GM23338 (cell line): ENCODE measurements around the gene CDH18. TPM values are rescaled to one million over a fixed set of nuclear protein-coding genes. Genes with fewer than 3 reads are reported as not detected.

Source experiments
- ATAC-seq: fragments of 200-7000 bp; cut with Tn5 transposase; 3 replicates; pipeline ENCODE4 v1.9.1; 2020
- DNase-seq: peaks from one replicate; pipeline ENCODE4 v3.0.0-alpha.2; 2015; ENCODE audit warnings: low spot score
- H2AFZ ChIP-seq: fragments of 200-600 bp; sonication (generic); 2 replicates; pipeline ENCODE4 v1.8.0; 2016; ENCODE audit warnings: antibody characterized with exemption, mild to moderate bottlenecking, moderate library complexity
- H3F3A ChIP-seq: fragments of 200-600 bp; sonication (generic); replicated peaks from 2 replicates; pipeline ENCODE4 v1.8.0; 2017; ENCODE audit warnings: antibody characterized with exemption, mixed run types, low read depth
- H3K27ac ChIP-seq: fragments of 200-600 bp; sonication (generic); 2 replicates; pipeline ENCODE4 v1.6.1; 2016; ENCODE audit warnings: low read depth
- H3K27me3 ChIP-seq: fragments of 200-600 bp; sonication (generic); 2 replicates; pipeline ENCODE4 v1.8.0; 2016; ENCODE audit warnings: mild to moderate bottlenecking, mixed run types, moderate library complexity; ENCODE audit not compliant: insufficient read depth
- H3K36me3 ChIP-seq: fragments of 200-600 bp; sonication (generic); 2 replicates; pipeline ENCODE4 v1.8.0; 2016; ENCODE audit warnings: mild to moderate bottlenecking; ENCODE audit not compliant: insufficient read depth
- H3K4me1 ChIP-seq: fragments of 200-600 bp; sonication (generic); 2 replicates; pipeline ENCODE4 v1.8.0; 2016; ENCODE audit warnings: mild to moderate bottlenecking, moderate library complexity; ENCODE audit not compliant: insufficient read depth
- H3K4me2 ChIP-seq: fragments of 200-600 bp; sonication (generic); 2 replicates; pipeline ENCODE4 v1.7.1; 2017; ENCODE audit warnings: mixed run types
- H3K4me3 ChIP-seq: fragments of 200-600 bp; sonication (generic); 2 replicates; pipeline ENCODE4 v1.6.1; 2016; ENCODE audit warnings: mixed run types
- H3K79me2 ChIP-seq: fragments of 200-600 bp; sonication (generic); replicated peaks from 2 replicates; pipeline ENCODE4 v1.8.0; 2017; ENCODE audit warnings: mild to moderate bottlenecking; ENCODE audit not compliant: insufficient read depth
- H3K9me2 ChIP-seq: fragments of 200-600 bp; sonication (generic); 2 replicates; pipeline ENCODE4 v1.8.0; 2017; ENCODE audit not compliant: insufficient read depth
- H4K20me1 ChIP-seq: fragments of 200-600 bp; sonication (generic); replicated peaks from 2 replicates; pipeline ENCODE4 v1.8.0; 2017; ENCODE audit warnings: mild to moderate bottlenecking; ENCODE audit not compliant: insufficient read depth
- H3K27ac Mint-ChIP-seq: 2 replicates; pipeline ENCODE4 v1.8.0; 2020; ENCODE audit warnings: inconsistent platforms, mild to moderate bottlenecking, moderate library complexity, mixed read lengths
- H3K27me3 Mint-ChIP-seq: 3 replicates; pipeline ENCODE4 v1.8.0; 2022; ENCODE audit warnings: low read depth, mild to moderate bottlenecking, moderate library complexity, mixed read lengths, inconsistent platforms; ENCODE audit not compliant: insufficient read depth, poor library complexity
- H3K36me3 Mint-ChIP-seq: 3 replicates; pipeline ENCODE4 v1.8.0; 2021; ENCODE audit warnings: low read depth, mild to moderate bottlenecking, inconsistent platforms, moderate library complexity, mixed read lengths
- H3K4me1 Mint-ChIP-seq: 3 replicates; pipeline ENCODE4 v1.8.0; 2020; ENCODE audit warnings: mild to moderate bottlenecking, inconsistent platforms, mixed read lengths
- H3K4me3 Mint-ChIP-seq: 3 replicates; pipeline ENCODE4 v1.8.0; 2021; ENCODE audit warnings: moderate library complexity, mild to moderate bottlenecking, inconsistent platforms, mixed read lengths
- H3K9me3 Mint-ChIP-seq: 3 replicates; pipeline ENCODE4 v1.8.0; 2020; ENCODE audit warnings: moderate library complexity, mild to moderate bottlenecking, inconsistent platforms, mixed read lengths
- CTCF ChIP-seq, 2 experiments: fragments of 200-600 bp in 1 of 2; sonication (generic) in 1 of 2; conservative IDR thresholded peaks; 2 replicates each; pipeline versions ENCODE4 v1.5.1 to v1.6.1; 2016 to 2017; ENCODE audit warnings: antibody characterized with exemption in 2 of 2, low read depth in 2 of 2, mild to moderate bottlenecking in 2 of 2, moderate library complexity in 1 of 2
- EZH2phosphoT487 ChIP-seq: fragments of 200-600 bp; sonication (generic); IDR thresholded peaks from one replicate; pipeline ENCODE4 v1.8.1; 2018; ENCODE audit warnings: antibody characterized with exemption; ENCODE audit not compliant: unreplicated experiment
- JUNB ChIP-seq: IDR thresholded peaks from one replicate; pipeline ENCODE4 v1.6.1; 2016; ENCODE audit warnings: antibody characterized with exemption; ENCODE audit not compliant: unreplicated experiment
- POLR2AphosphoS5 ChIP-seq: IDR thresholded peaks from 2 replicates; pipeline ENCODE4 v1.6.1; 2016; ENCODE audit warnings: antibody characterized with exemption, low read depth
- REST ChIP-seq: IDR thresholded peaks from one replicate; pipeline ENCODE4 v1.6.1; 2018; ENCODE audit warnings: antibody characterized with exemption; ENCODE audit not compliant: unreplicated experiment
- STAT1 ChIP-seq: IDR thresholded peaks from one replicate; pipeline ENCODE4 v1.6.1; 2016; ENCODE audit warnings: antibody characterized with exemption; ENCODE audit not compliant: unreplicated experiment
- ZNF114 ChIP-seq: fragments of 250-450 bp; sonication (Bioruptor Pico); IDR thresholded peaks from 2 replicates; pipeline ENCODE4 v1.5.0; 2020; ENCODE audit warnings: mild to moderate bottlenecking, moderate library complexity
- ZNF331 ChIP-seq: fragments of 250-450 bp; sonication (Bioruptor Pico); IDR thresholded peaks from 2 replicates; pipeline ENCODE4 v1.5.0; 2020; ENCODE audit warnings: low read depth, mild to moderate bottlenecking, moderate library complexity
- ZNF462 ChIP-seq: fragments of 250-450 bp; sonication (Bioruptor Pico); IDR thresholded peaks from 2 replicates; pipeline ENCODE4 v1.5.0; 2020; ENCODE audit warnings: mild to moderate bottlenecking, moderate library complexity
- polyA plus RNA-seq: library from polyadenylated mRNA; unstranded; fragments of >200 nt; fragmentation: Nextera tagmentation; extraction: Ambion mirVana; gene quantifications from 2 replicates; pipeline ENCODE4 v1.2.1, GENCODE V29; 2016
- total RNA-seq: library from RNA; depleted of rRNA; stranded (reverse); fragments of >200 nt; shearing (Covaris generic); gene quantifications from 2 replicates; pipeline ENCODE4 v1.2.3, GENCODE V29; 2014
- TF ChIP-seq, protein P1 (sequence below): IDR thresholded peaks from 2 replicates; pipeline ENCODE4 v1.6.1; 2016; ENCODE audit warnings: antibody characterized with exemption

The CDH18 gene
- total and polyA plus RNA-seq, 2 experiments from 2014 or later = 1.3 TPM; not detected in 1

DNA sequence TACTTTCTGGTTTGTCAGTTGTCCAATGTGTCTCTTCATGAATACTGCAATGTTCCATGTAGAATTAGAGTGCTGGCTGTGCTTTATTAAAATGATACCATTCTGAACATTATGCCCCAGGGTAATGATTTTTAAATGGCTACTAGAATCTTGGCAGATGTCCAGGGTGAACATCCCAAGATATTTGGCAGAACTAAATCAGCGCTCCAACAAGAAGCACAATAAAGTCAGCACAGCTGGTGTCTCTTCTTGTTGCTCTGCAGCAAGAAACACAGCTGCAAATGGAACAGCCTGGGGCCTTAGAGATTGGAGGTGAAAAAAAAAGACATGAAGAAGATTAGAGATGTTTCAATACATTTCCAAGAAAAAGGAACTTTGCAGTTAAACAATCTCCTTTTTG, 248.3 kb downstream of the CDH18 start:
- Histone ChIP-seq H3K27ac (no peak overlapping the region), H3K36me3 (no peaks in the 10 kb centered on the region), H3K27me3 (no peaks in the 10 kb centered on the region), H3K79me2 (no peaks in the 10 kb centered on the region), H3K4me3 (no peak overlapping the region), H3K9me2 (no peaks in the 10 kb centered on the region), H2AFZ (no peak overlapping the region), H4K20me1 (no peaks in the 10 kb centered on the region), H3K4me1 (no peaks in the 10 kb centered on the region), H3F3A (no peaks in the 10 kb centered on the region), H3K4me2 (no peak overlapping the region)
- Mint-ChIP-seq H3K27me3 (no peaks in the 10 kb centered on the region), H3K36me3 (peaks cover under 1% of the 10 kb centered on the region; the same call in 2 of the 3 replicates), H3K27ac (no peak overlapping the region), H3K4me3 (no peak overlapping the region), H3K4me1 (no peaks in the 10 kb centered on the region), H3K9me3 (peaks cover 2% of the 10 kb centered on the region; the same call in 2 of the 3 replicates)
- DNase-seq = no peak
- TF ChIP-seq REST = no peak
- TF ChIP-seq JUNB = no peak
- TF ChIP-seq POLR2AphosphoS5 = no peak
- TF ChIP-seq, protein P1, sequence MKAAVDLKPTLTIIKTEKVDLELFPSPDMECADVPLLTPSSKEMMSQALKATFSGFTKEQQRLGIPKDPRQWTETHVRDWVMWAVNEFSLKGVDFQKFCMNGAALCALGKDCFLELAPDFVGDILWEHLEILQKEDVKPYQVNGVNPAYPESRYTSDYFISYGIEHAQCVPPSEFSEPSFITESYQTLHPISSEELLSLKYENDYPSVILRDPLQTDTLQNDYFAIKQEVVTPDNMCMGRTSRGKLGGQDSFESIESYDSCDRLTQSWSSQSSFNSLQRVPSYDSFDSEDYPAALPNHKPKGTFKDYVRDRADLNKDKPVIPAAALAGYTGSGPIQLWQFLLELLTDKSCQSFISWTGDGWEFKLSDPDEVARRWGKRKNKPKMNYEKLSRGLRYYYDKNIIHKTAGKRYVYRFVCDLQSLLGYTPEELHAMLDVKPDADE = no peak
- no peak for TF ChIP-seq EZH2phosphoT487
- no peak for TF ChIP-seq ZNF331 (CRISPR knock-in tag)
- TF ChIP-seq ZNF462 (CRISPR knock-in tag) = no peak
- no peak for TF ChIP-seq STAT1
- TF ChIP-seq ZNF114 (CRISPR knock-in tag) = no peak
- no peak for TF ChIP-seq CTCF (conservative IDR thresholded peaks at IDR 0.05; ENCODE audit: low read depth in 2 of 2)
- ATAC-seq = no peak
